Measurements from ENCODE around the gene MYL6. TPM values are rescaled to one million over a fixed set of nuclear protein-coding genes. Genes with fewer than 3 reads are reported as not detected.
A peak's percentile ranks its signal among the peaks of the same experiment; 100 is the strongest.

MYL6 gene
- total and polyA plus RNA-seq, 9 of the 15 experiments (the other 6 are each of a cell fraction or from before 2014, with no cell fraction given): 557 to 1,664 (median 958) TPM

DNA sequence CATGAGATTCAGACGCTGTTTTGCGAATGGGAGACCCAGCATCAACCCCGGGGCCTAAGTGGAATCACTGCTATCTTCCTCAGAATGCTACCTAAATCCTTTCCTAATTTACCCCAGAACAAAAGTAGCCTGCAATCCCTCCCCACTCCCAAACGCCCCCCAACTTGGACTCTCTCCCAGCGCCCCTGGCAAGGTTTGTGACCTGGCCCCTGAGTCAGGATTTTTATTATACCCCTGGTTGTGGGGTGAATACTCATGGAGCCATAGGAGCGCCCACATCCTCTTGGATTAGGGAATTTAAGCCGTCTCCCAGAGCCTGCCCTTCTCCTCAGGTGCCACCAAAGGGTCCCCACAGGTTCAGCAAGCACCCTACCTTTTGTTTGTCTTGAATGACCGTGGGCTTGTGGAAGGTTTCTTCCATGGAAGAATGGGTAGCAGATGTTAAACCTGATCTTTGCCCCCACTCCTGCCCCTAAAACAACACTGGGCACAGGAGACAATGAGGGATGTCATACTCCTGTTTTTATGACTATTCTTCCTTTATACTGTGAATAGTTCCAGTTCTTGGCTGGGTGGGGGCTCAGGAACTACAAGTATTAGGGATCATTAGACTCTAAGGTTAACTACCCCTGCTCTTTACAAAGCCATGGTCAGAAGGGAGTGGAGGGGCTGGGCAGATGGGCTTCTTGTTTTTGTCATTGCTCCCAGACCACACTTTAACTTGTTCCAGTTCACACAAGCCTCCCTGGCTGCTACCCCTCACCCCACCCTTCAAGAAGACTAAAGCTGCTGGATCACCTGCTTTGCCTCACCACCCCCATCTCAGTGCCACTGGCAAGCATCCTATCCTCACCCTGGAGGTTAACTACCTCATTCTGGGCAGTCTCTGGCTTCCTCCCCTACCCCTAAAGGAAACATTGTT lies 5.1 kb upstream of the MYL6 start (continued):
- no peak for TF ChIP-seq TEAD4 (IDR thresholded peaks at IDR 0.05; ENCODE audit: low read length)
- 0 out of 2 replicates have a peak, but pooled peaks have one; percentile 21 for TF ChIP-seq TEAD4 (CRISPR knock-in tag; IDR thresholded peaks at IDR 0.05; ENCODE audit: borderline replicate concordance)
- no peak for TF ChIP-seq ETS2 (tag; IDR thresholded peaks at IDR 0.05; ENCODE audit: borderline replicate concordance, poor library complexity, severe bottlenecking)
- TF ChIP-seq ZNF133 (CRISPR knock-in tag; IDR thresholded peaks at IDR 0.05): no peak
- TF ChIP-seq BCL6 (CRISPR knock-in tag; IDR thresholded peaks at IDR 0.05): no peak
- TF ChIP-seq, protein P1, sequence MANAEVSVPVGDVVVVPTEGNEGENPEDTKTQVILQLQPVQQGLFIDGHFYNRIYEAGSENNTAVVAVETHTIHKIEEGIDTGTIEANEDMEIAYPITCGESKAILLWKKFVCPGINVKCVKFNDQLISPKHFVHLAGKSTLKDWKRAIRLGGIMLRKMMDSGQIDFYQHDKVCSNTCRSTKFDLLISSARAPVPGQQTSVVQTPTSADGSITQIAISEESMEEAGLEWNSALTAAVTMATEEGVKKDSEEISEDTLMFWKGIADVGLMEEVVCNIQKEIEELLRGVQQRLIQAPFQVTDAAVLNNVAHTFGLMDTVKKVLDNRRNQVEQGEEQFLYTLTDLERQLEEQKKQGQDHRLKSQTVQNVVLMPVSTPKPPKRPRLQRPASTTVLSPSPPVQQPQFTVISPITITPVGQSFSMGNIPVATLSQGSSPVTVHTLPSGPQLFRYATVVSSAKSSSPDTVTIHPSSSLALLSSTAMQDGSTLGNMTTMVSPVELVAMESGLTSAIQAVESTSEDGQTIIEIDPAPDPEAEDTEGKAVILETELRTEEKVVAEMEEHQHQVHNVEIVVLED (CRISPR knock-in tag; IDR thresholded peaks at IDR 0.05): no peak
- TF ChIP-seq POU5F1 (IDR thresholded peaks at IDR 0.05; ENCODE audit: borderline replicate concordance, low read depth, low read length, partially characterized antibody): no peak
- TF ChIP-seq, protein P2, sequence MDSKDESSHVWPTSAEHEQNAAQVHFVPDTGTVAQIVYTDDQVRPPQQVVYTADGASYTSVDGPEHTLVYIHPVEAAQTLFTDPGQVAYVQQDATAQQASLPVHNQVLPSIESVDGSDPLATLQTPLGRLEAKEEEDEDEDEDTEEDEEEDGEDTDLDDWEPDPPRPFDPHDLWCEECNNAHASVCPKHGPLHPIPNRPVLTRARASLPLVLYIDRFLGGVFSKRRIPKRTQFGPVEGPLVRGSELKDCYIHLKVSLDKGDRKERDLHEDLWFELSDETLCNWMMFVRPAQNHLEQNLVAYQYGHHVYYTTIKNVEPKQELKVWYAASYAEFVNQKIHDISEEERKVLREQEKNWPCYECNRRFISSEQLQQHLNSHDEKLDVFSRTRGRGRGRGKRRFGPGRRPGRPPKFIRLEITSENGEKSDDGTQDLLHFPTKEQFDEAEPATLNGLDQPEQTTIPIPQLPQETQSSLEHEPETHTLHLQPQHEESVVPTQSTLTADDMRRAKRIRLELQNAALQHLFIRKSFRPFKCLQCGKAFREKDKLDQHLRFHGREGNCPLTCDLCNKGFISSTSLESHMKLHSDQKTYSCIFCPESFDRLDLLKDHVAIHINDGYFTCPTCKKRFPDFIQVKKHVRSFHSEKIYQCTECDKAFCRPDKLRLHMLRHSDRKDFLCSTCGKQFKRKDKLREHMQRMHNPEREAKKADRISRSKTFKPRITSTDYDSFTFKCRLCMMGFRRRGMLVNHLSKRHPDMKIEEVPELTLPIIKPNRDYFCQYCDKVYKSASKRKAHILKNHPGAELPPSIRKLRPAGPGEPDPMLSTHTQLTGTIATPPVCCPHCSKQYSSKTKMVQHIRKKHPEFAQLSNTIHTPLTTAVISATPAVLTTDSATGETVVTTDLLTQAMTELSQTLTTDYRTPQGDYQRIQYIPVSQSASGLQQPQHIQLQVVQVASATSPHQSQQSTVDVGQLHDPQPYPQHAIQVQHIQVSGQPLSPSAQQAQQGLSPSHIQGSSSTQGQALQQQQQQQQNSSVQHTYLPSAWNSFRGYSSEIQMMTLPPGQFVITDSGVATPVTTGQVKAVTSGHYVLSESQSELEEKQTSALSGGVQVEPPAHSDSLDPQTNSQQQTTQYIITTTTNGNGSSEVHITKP (IDR thresholded peaks at IDR 0.05; ENCODE audit: partially characterized antibody): no peak
- TF ChIP-seq, protein P3, sequence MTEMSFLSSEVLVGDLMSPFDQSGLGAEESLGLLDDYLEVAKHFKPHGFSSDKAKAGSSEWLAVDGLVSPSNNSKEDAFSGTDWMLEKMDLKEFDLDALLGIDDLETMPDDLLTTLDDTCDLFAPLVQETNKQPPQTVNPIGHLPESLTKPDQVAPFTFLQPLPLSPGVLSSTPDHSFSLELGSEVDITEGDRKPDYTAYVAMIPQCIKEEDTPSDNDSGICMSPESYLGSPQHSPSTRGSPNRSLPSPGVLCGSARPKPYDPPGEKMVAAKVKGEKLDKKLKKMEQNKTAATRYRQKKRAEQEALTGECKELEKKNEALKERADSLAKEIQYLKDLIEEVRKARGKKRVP (CRISPR knock-in tag; IDR thresholded peaks at IDR 0.05): no peak
- no peak for TF ChIP-seq ZSCAN32 (CRISPR knock-in tag; IDR thresholded peaks at IDR 0.05)
- TF ChIP-seq, protein P4, sequence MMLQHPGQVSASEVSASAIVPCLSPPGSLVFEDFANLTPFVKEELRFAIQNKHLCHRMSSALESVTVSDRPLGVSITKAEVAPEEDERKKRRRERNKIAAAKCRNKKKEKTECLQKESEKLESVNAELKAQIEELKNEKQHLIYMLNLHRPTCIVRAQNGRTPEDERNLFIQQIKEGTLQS (IDR thresholded peaks at IDR 0.05): no peak
- TF ChIP-seq, protein P4 (CRISPR knock-in tag; conservative IDR thresholded peaks at IDR 0.05): no peak
- TF ChIP-seq POLR2H (tag; IDR thresholded peaks at IDR 0.05; ENCODE audit: low read depth): no peak
- TF ChIP-seq POLR2AphosphoS5 (IDR thresholded peaks at IDR 0.05; ENCODE audit: control insufficient read depth, insufficient read depth, low read depth, low read length): no peak
- TF ChIP-seq, protein P5, sequence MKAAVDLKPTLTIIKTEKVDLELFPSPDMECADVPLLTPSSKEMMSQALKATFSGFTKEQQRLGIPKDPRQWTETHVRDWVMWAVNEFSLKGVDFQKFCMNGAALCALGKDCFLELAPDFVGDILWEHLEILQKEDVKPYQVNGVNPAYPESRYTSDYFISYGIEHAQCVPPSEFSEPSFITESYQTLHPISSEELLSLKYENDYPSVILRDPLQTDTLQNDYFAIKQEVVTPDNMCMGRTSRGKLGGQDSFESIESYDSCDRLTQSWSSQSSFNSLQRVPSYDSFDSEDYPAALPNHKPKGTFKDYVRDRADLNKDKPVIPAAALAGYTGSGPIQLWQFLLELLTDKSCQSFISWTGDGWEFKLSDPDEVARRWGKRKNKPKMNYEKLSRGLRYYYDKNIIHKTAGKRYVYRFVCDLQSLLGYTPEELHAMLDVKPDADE (conservative IDR thresholded peaks at IDR 0.05; ENCODE audit: control insufficient read depth, low read depth, low read length): no peak
- TF ChIP-seq NR2F6 (CRISPR knock-in tag; IDR thresholded peaks at IDR 0.05): no peak
- TF ChIP-seq SMARCE1 (IDR thresholded peaks at IDR 0.05): no peak

All from K562 (cell line).